Keratinocyte (primary cell): ENCODE results near the gene SMTNL2.

Source experiments
- EZH2 ChIP-seq: IDR thresholded peaks from one replicate; pipeline ENCODE4 v1.6.1; 2012; ENCODE audit warnings: inconsistent platforms, mild to moderate bottlenecking, low read length, moderate library complexity
- TF ChIP-seq, protein P1 (sequence below), 3 experiments: IDR thresholded peaks in 1 of 3; conservative IDR thresholded peaks in 1 of 3; optimal IDR thresholded peaks in 1 of 3; 2 replicates in 2 of 3; 3 replicates in 1 of 3; pipeline versions ENCODE3 to v1.5.1; 2011; ENCODE audit warnings: low read length in 3 of 3, mild to moderate bottlenecking in 3 of 3, moderate library complexity in 2 of 3, control low read depth in 1 of 3, inconsistent platforms in 1 of 3; ENCODE audit not compliant: insufficient read depth in 2 of 3; ENCODE audit errors: extremely low read depth in 1 of 3

DNA sequence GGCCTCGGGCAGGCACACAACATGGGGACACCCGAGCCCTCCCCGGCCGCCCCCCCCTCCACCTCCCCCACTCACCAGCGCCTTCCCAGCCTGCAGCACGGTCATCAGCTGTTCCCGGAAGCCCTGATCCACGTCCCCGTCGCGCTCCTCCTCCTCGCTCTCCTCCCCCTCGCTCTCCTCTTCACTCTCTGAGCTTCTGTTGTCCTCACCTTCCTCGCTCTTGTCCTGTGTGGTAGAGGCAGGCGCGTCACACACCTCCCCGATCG, 39.4 kb upstream of the SMTNL2 start:
- TF ChIP-seq, protein P1, sequence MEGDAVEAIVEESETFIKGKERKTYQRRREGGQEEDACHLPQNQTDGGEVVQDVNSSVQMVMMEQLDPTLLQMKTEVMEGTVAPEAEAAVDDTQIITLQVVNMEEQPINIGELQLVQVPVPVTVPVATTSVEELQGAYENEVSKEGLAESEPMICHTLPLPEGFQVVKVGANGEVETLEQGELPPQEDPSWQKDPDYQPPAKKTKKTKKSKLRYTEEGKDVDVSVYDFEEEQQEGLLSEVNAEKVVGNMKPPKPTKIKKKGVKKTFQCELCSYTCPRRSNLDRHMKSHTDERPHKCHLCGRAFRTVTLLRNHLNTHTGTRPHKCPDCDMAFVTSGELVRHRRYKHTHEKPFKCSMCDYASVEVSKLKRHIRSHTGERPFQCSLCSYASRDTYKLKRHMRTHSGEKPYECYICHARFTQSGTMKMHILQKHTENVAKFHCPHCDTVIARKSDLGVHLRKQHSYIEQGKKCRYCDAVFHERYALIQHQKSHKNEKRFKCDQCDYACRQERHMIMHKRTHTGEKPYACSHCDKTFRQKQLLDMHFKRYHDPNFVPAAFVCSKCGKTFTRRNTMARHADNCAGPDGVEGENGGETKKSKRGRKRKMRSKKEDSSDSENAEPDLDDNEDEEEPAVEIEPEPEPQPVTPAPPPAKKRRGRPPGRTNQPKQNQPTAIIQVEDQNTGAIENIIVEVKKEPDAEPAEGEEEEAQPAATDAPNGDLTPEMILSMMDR (optimal IDR thresholded peaks at IDR 0.05 in 1 of 3, IDR thresholded peaks at IDR 0.05 in 1 of 3, conservative IDR thresholded peaks at IDR 0.05 in 1 of 3; ENCODE audit: extremely low read depth in 1 of 3, insufficient read depth in 2 of 3, low read length in 3 of 3), result no peak
- TF ChIP-seq EZH2, result no peak
